IMR-90 (cell line): ENCODE results near the gene PDLIM5. TPM values are rescaled to one million over a fixed set of nuclear protein-coding genes. Genes with fewer than 3 reads are reported as not detected.
A peak's percentile ranks its signal among the peaks of the same experiment; 100 is the strongest.

ENCODE experiments used
- ATAC-seq: fragments of 200-7000 bp; cut with Tn5 transposase; 2 replicates; pipeline ENCODE4 v1.9.1; 2020; ENCODE audit warnings: low read depth, mild to moderate bottlenecking, moderate library complexity
- BruUV-seq: library from RNA; stranded (reverse); fragments of 400-500 nt; replicated peaks from 2 replicates; lab custom pipeline; 2021; lab: Mats Ljungman, UMichigan
- CTCF ChIA-PET: fragments of 300-600 bp; formaldehyde crosslinking; extraction: SDS; loops from one replicate; lab custom pipeline; 2021; ENCODE audit warnings: antibody characterized with exemption; lab: Yijun Ruan, JAX
- POLR2A ChIA-PET: fragments of 300-600 bp; sonication (Branson Sonifier 250); formaldehyde crosslinking; loops from one replicate; lab custom pipeline; 2022; ENCODE audit warnings: antibody characterized with exemption; ENCODE audit not compliant: unreplicated experiment; lab: Charles Lee
- DNase-seq: peaks from one replicate; pipeline ENCODE4 v3.0.0; 2013
- H2AFZ ChIP-seq: replicated peaks from 2 replicates; pipeline ENCODE3; 2013; ENCODE audit warnings: low read length, mild to moderate bottlenecking; ENCODE audit not compliant: poor library complexity
- H2AK5ac ChIP-seq: 2 replicates; pipeline ENCODE4 v1.6.1; 2013; ENCODE audit warnings: low read depth, low read length, inconsistent platforms
- H2AK9ac ChIP-seq: replicated peaks from 2 replicates; pipeline ENCODE3; 2013; ENCODE audit warnings: mild to moderate bottlenecking, low read depth, low read length, moderate library complexity; ENCODE audit not compliant: poor library complexity
- H2BK120ac ChIP-seq: 2 replicates; pipeline ENCODE4 v1.6.1; 2013; ENCODE audit warnings: low read depth, low read length, inconsistent platforms
- H2BK15ac ChIP-seq: 3 replicates; pipeline ENCODE4 v1.6.1; 2013; ENCODE audit warnings: low read depth, low read length, inconsistent platforms
- H2BK20ac ChIP-seq: 2 replicates; pipeline ENCODE4 v1.6.1; 2013; ENCODE audit warnings: low read depth, mild to moderate bottlenecking, inconsistent platforms, low read length, moderate library complexity
- H2BK5ac ChIP-seq: 2 replicates; pipeline ENCODE4 v1.6.1; 2013; ENCODE audit warnings: mild to moderate bottlenecking, low read depth, low read length, inconsistent platforms; ENCODE audit not compliant: poor library complexity, severe bottlenecking
- H3K14ac ChIP-seq: replicated peaks from 2 replicates; pipeline ENCODE4 v1.6.1; 2013; ENCODE audit warnings: low read depth, low read length, inconsistent platforms
- H3K18ac ChIP-seq: 2 replicates; pipeline ENCODE4 v1.6.1; 2013; ENCODE audit warnings: low read depth, low read length, control low read depth
- H3K23ac ChIP-seq: 2 replicates; pipeline ENCODE4 v1.6.1; 2013; ENCODE audit warnings: low read depth, low read length, inconsistent platforms
- H3K27ac ChIP-seq: 2 replicates; pipeline ENCODE4 v1.5.1; 2013; ENCODE audit warnings: mild to moderate bottlenecking, control low read depth, low read length; ENCODE audit not compliant: insufficient read depth
- H3K27me3 ChIP-seq: 2 replicates; pipeline ENCODE4 v1.6.1; 2013; ENCODE audit warnings: low read length; ENCODE audit not compliant: control insufficient read depth, insufficient read depth
- H3K36me3 ChIP-seq: 2 replicates; pipeline ENCODE4 v1.6.1; 2013; ENCODE audit warnings: low read length, mixed read lengths; ENCODE audit not compliant: control insufficient read depth, insufficient read depth
- H3K4ac ChIP-seq: 2 replicates; pipeline ENCODE4 v1.6.1; 2013; ENCODE audit warnings: low read depth, low read length, inconsistent platforms
- H3K4me1 ChIP-seq: 2 replicates; pipeline ENCODE4 v1.6.1; 2013; ENCODE audit warnings: low read length, mixed read lengths; ENCODE audit not compliant: control insufficient read depth, insufficient read depth
- H3K4me2 ChIP-seq: 2 replicates; pipeline ENCODE4 v1.6.1; 2013; ENCODE audit warnings: low read depth, mild to moderate bottlenecking, control low read depth, low read length, moderate library complexity
- H3K4me3 ChIP-seq: 2 replicates; pipeline ENCODE4 v1.5.1; 2013; ENCODE audit warnings: low read depth, mild to moderate bottlenecking, control low read depth, low read length, moderate library complexity; ENCODE audit not compliant: insufficient read depth
- H3K56ac ChIP-seq: 2 replicates; pipeline ENCODE4 v1.6.1; 2013; ENCODE audit warnings: low read length, inconsistent platforms; ENCODE audit not compliant: insufficient read depth; ENCODE audit errors: extremely low read depth
- H3K79me1 ChIP-seq, 2 experiments: 2 replicates each; pipeline ENCODE4 v1.6.1; 2013; ENCODE audit warnings: low read length in 2 of 2, inconsistent platforms in 1 of 2, low read depth in 1 of 2
- H3K9ac ChIP-seq: 2 replicates; pipeline ENCODE4 v1.6.1; 2013; ENCODE audit warnings: low read depth, low read length, control low read depth
- H3K9me1 ChIP-seq: 2 replicates; pipeline ENCODE4 v1.6.1; 2013; ENCODE audit warnings: low read length, inconsistent platforms; ENCODE audit not compliant: insufficient read depth
- H3K9me3 ChIP-seq: 2 replicates; pipeline ENCODE4 v1.6.1; 2013; ENCODE audit warnings: low read length; ENCODE audit not compliant: control insufficient read depth, insufficient read depth
- H4K20me1 ChIP-seq: 2 replicates; pipeline ENCODE4 v1.6.1; 2013; ENCODE audit warnings: low read length, inconsistent platforms; ENCODE audit not compliant: insufficient read depth
- H4K5ac ChIP-seq: 2 replicates; pipeline ENCODE4 v1.6.1; 2013; ENCODE audit warnings: mild to moderate bottlenecking, low read depth, low read length, control low read depth
- H4K8ac ChIP-seq, 2 experiments: 2 replicates each; pipeline ENCODE4 v1.6.1; 2013; ENCODE audit warnings: low read depth in 2 of 2, low read length in 2 of 2, control low read depth in 1 of 2, inconsistent platforms in 1 of 2
- H4K91ac ChIP-seq: 2 replicates; pipeline ENCODE4 v1.6.1; 2013; ENCODE audit warnings: low read depth, low read length, inconsistent platforms; ENCODE audit not compliant: insufficient read depth
- CEBPB ChIP-seq: IDR thresholded peaks from 2 replicates; pipeline ENCODE4 v1.6.1; 2012; ENCODE audit warnings: low read depth, low read length, improper control_type of control experiment
- FOS ChIP-seq: fragments of 150-350 bp; IDR thresholded peaks from 2 replicates; pipeline ENCODE4 v1.6.1; 2016; ENCODE audit warnings: low read depth, low read length
- NFE2L2 ChIP-seq: fragments of 150-350 bp; IDR thresholded peaks from 2 replicates; pipeline ENCODE4 v1.6.1; 2016; ENCODE audit warnings: low read depth, mild to moderate bottlenecking, low read length
- WGBS, 2 experiments: methylation state at CpG; one replicate each; pipeline versions ENCODE4 v1.1.5 to v1.1.7; 2013; ENCODE audit warnings: missing lambda C conversion rate in 2 of 2; ENCODE audit not compliant: insufficient read length in 1 of 2; ENCODE audit errors: extremely low coverage in 2 of 2; 5-methylcytosine and 5-hydroxymethylcytosine counted together
- dilution Hi-C: fragments of 300-500 bp; cut with HindIII; formaldehyde crosslinking; loops from one replicate; pipeline ENCODE4 v1.14.3; 2018; ENCODE audit warnings: low sequenced_read_pairs; ENCODE audit not compliant: unreplicated experiment
- in situ Hi-C: fragments of 300-500 bp; cut with MboI; formaldehyde crosslinking; loops from 3 replicates; pipeline ENCODE4 v1.14.3; 2019; ENCODE audit warnings: low sequenced_read_pairs, inconsistent platforms, mixed read lengths
- intact Hi-C: fragments of 100-400 bp; cut with micrococcal nuclease; formaldehyde crosslinking; loops from 2 replicates; pipeline ENCODE4 v1.10.0; 2022
- polyA plus RNA-seq, 3 experiments: library from polyadenylated mRNA; depleted of rRNA; stranded (reverse); fragments of >200 nt; gene quantifications; 2 replicates each; pipeline ENCODE4 v1.2.3, GENCODE V29; 2012; ENCODE audit warnings: low replicate concordance in 1 of 3
- total RNA-seq: library from RNA; depleted of rRNA; stranded (reverse); fragments of >200 nt; gene quantifications from 2 replicates; pipeline ENCODE4 v1.2.3, GENCODE V29; 2012

Gene PDLIM5
- total and polyA plus RNA-seq, 2 of the 4 experiments (the other 2 are of a cell fraction): 96.5 to 188 TPM

- peak; percentile 50; the same call in 1 of the 2 replicates for TF ChIP-seq CEBPB
- peak; percentile 48; the same call in 1 of the 2 replicates for TF ChIP-seq FOS
- TF ChIP-seq NFE2L2: no peak
- Histone ChIP-seq H2AK9ac (no peak overlapping the region), H3K4ac (no peak overlapping the region), H2BK15ac (no peak overlapping the region), H3K56ac (no peak overlapping the region), H4K8ac (no peak overlapping the region), H3K79me1 (no peaks in the 10 kb centered on the region), H2AFZ (no peak overlapping the region), H3K9me1 (0 out of 2 replicates have a peak, but pooled peaks cover 4% of the 10 kb centered on the region), H3K9ac (no peak overlapping the region), H3K23ac (no peak overlapping the region), H2BK120ac (no peak overlapping the region), H3K14ac (no peak overlapping the region), H2BK20ac (no peak overlapping the region), H3K4me2 (peak overlapping the region; percentile 8; the same call in 1 of the 2 replicates), H3K4me3 (no peak overlapping the region), H2AK5ac (no peak overlapping the region), H3K9me3 (no peaks in the 10 kb centered on the region), H3K27me3 (no peaks in the 10 kb centered on the region), H3K27ac (no peak overlapping the region), H2BK5ac (no peak overlapping the region), H3K36me3 (no peaks in the 10 kb centered on the region), H4K91ac (no peak overlapping the region), H3K18ac (no peak overlapping the region), H3K4me1 (0 out of 2 replicates have a peak, but pooled peaks cover 2% of the 10 kb centered on the region), H4K20me1 (no peaks in the 10 kb centered on the region), H4K5ac (no peak overlapping the region)
- 67% methylated on average over 1 of the region's 4 CpGs; no CpG with 5 or more reads in 1 of the 2 experiments for WGBS, 2 experiments
- CTCF ChIA-PET: interaction anchor here (0.7 kb wide), 1 partner anchor 28 kb away, joined by 3 read pairs; no protein-coding TSS in a partner anchor
- in situ Hi-C loops (no loop called here), dilution Hi-C loops (no loop called here), intact Hi-C loops (no loop called here)
- DNase-seq (peak; percentile 51), ATAC-seq (peak; percentile 77)
- POLR2A ChIA-PET: no interaction called here
- no TSS peak for BruUV-seq
Observed at GRCh38 chr4:94690851-94691254, 239.1 kb downstream of the PDLIM5 start.
